Left lung (tissue), 10 donors: ENCODE results near the gene VAV1. TPM values are rescaled to one million over a fixed set of nuclear protein-coding genes. Genes with fewer than 3 reads are reported as not detected.

ENCODE experiments used
- ATAC-seq: fragments of 200-7000 bp; cut with Tn5 transposase; one replicate; pipeline ENCODE4 v1.9.1; 2020; ENCODE audit warnings: moderate library complexity
- DNase-seq, 4 donors: peaks; one replicate each; pipeline ENCODE4 v3.0.0-alpha.2; 2013 to 2020
- H3K27ac ChIP-seq, 2 donors: fragments of 200-600 bp; sonication (generic) in 1 of 2; one replicate each; pipeline versions ENCODE4 v1.5.0 to v1.8.0; 2020 to 2021
- H3K27me3 ChIP-seq, 2 donors: fragments of 200-600 bp; sonication (generic) in 1 of 2; one replicate each; pipeline versions ENCODE4 v1.5.0 to v1.8.0; 2020 to 2021
- H3K36me3 ChIP-seq, 2 donors: fragments of 200-600 bp; sonication (generic) in 1 of 2; one replicate each; pipeline versions ENCODE4 v1.5.0 to v1.8.0; 2020 to 2021
- H3K4me1 ChIP-seq, 2 donors: fragments of 200-600 bp; one replicate each; pipeline ENCODE4 v1.8.0; 2021
- H3K4me3 ChIP-seq, 2 donors: fragments of 200-600 bp; sonication (generic) in 1 of 2; one replicate each; pipeline versions ENCODE4 v1.5.0 to v1.8.0; 2020 to 2021; ENCODE audit warnings: mild to moderate bottlenecking in 1 of 2
- H3K9me3 ChIP-seq, 2 donors: fragments of 200-600 bp; sonication (generic) in 1 of 2; one replicate each; pipeline versions ENCODE4 v1.5.0 to v1.8.0; 2020 to 2021
- CTCF ChIP-seq, 2 donors: fragments of 200-600 bp; sonication (generic) in 1 of 2; IDR thresholded peaks; one replicate each; pipeline versions ENCODE4 v1.5.0 to v1.8.0; 2021; ENCODE audit warnings: antibody characterized with exemption in 2 of 2
- intact Hi-C, 2 donors: fragments of 100-400 bp; cut with DNase I; formaldehyde crosslinking; loops; one replicate each; pipeline versions ENCODE4 v1.11.2 to v1.14.2; 2022
- microRNA-seq, 2 donors: library from miRNA; unstranded; fragments of <30 nt; microRNA quantifications; one replicate each; pipeline ENCODE4, GENCODE V29; 2019
- polyA plus RNA-seq, 6 donors: library from polyadenylated mRNA; unstranded; fragments of 120-200 nt; gene quantifications; one replicate each; pipeline ENCODE4 v1.2.1, GENCODE V29; 2013; ENCODE audit not compliant: insufficient read length in 6 of 6
- total RNA-seq, 2 donors: library from RNA; stranded (reverse); fragmentation: NEBNext Ultra II Directional; extraction: Animal tissue kit (Norgen Biotek cat#: 25700); gene quantifications; one replicate each; pipeline ENCODE4 v1.2.1, GENCODE V29; 2021
- donor health status: DM: no; HTN: yes; CAD: no.
- donor health status: DM: no; HTN: no; CAD: no.

VAV1 gene
- total and polyA plus RNA-seq, 8 donors = 2.0 to 51.3 (median 2.8) TPM

- Histone ChIP-seq H3K9me3 (peaks cover 0 to 32% of the 10 kb centered on the region in 2 donors), H3K4me3 (no peak overlapping the region), H3K27me3 (peaks cover 0 to 10% of the 10 kb centered on the region in 2 donors), H3K36me3 (peaks cover 0 to 83% of the 10 kb centered on the region in 2 donors), H3K4me1 (no peaks in the 10 kb centered on the region), H3K27ac (no peak overlapping the region)
- intact Hi-C loops = no loop called here
- DNase-seq (no peak), ATAC-seq (no peak)
- no peak for TF ChIP-seq CTCF (IDR thresholded peaks at IDR 0.05)
These were observed 130.9 kb downstream of the VAV1 start for GRCh38 chr19:6903446-6903845.

- H3K4me3 ChIP-seq = no peak overlapping the region
- DNase-seq = no peak
- no peaks in the 10 kb centered on the region for H3K4me1 ChIP-seq
- peaks cover 0 to 10% of the 10 kb centered on the region in 2 donors for H3K27me3 ChIP-seq
- no peak overlapping the region for H3K27ac ChIP-seq
- TF ChIP-seq CTCF (IDR thresholded peaks at IDR 0.05) = no peak
- H3K9me3 ChIP-seq = peaks cover 0 to 22% of the 10 kb centered on the region in 2 donors
- peaks cover 0 to 56% of the 10 kb centered on the region in 2 donors for H3K36me3 ChIP-seq
- intact Hi-C loops = no loop called here
- ATAC-seq = no peak
These were observed 134.1 kb downstream of the VAV1 start for GRCh38 chr19:6906559-6907060.

Small RNAs within 50 kb of the gene (microRNA-seq; reads per million reads assigned to microRNA genes)
- gene MIR6791 = 0.67 to 1.8 reads per million in 2 donors

Other genes with a start within 250 kb of the VAV1 start
- gene TNFSF9, start 241.7 kb upstream of the VAV1 start, total RNA-seq = 10 to 100 TPM in 1 of 2 donors, 1 to 10 TPM in 1; 5.5 to 10.2 TPM
- under 1 TPM; 0.20 to 0.70 (median 0.30) TPM for gene TNFSF9, start 241.7 kb upstream of the VAV1 start, polyA plus RNA-seq
- gene CD70, start 181.6 kb upstream of the VAV1 start, total RNA-seq = under 1 TPM in 1 of 2 donors, not detected in 1; 0.42 TPM
- under 1 TPM in 3 of 6 donors, not detected in 3; 0.22 to 0.53 (median 0.36) TPM for gene CD70, start 181.6 kb upstream of the VAV1 start, polyA plus RNA-seq
- 1 to 10 TPM; 2.1 to 6.2 TPM for gene TNFSF14, start 102.5 kb upstream of the VAV1 start, total RNA-seq
- gene TNFSF14, start 102.5 kb upstream of the VAV1 start, polyA plus RNA-seq = under 1 TPM; 0.13 to 0.95 (median 0.34) TPM
- 100 to 1,000 TPM; 748 to 881 TPM for gene C3, start 52.1 kb upstream of the VAV1 start, total RNA-seq
- 100 to 1,000 TPM in 1 of 6 donors, 10 to 100 TPM in 5; 14.2 to 103 (median 41.7) TPM for gene C3, start 52.1 kb upstream of the VAV1 start, polyA plus RNA-seq
- gene GPR108, start 35.1 kb upstream of the VAV1 start, total RNA-seq = 10 to 100 TPM; 64.1 to 81.7 TPM
- gene GPR108, start 35.1 kb upstream of the VAV1 start, polyA plus RNA-seq = 10 to 100 TPM; 51.0 to 77.7 (median 58.0) TPM
- gene TRIP10, start 33.0 kb upstream of the VAV1 start, total RNA-seq = 10 to 100 TPM; 62.3 to 75.3 TPM
- 100 to 1,000 TPM in 3 of 6 donors, 10 to 100 TPM in 3; 84.9 to 120 (median 104) TPM for gene TRIP10, start 33.0 kb upstream of the VAV1 start, polyA plus RNA-seq
- gene SH2D3A, start 5.3 kb upstream of the VAV1 start, total RNA-seq = 10 to 100 TPM; 24.2 to 27.6 TPM
- gene SH2D3A, start 5.3 kb upstream of the VAV1 start, polyA plus RNA-seq = 1 to 10 TPM; 6.9 to 8.7 (median 7.9) TPM
- gene ADGRE1, start 114.9 kb downstream of the VAV1 start, total RNA-seq = 10 to 100 TPM in 1 of 2 donors, 1 to 10 TPM in 1; 1.3 to 15.2 TPM
- gene ADGRE1, start 114.9 kb downstream of the VAV1 start, polyA plus RNA-seq = under 1 TPM; 0.09 to 0.55 (median 0.24) TPM
- gene MBD3L2B, start 248.7 kb downstream of the VAV1 start, total RNA-seq = not detected
- gene MBD3L2B, start 248.7 kb downstream of the VAV1 start, polyA plus RNA-seq = not detected